IPS DF 19.7 (cell line): ENCODE measurements around the gene THSD7B.
A peak's percentile ranks its signal among the peaks of the same experiment; 100 is the strongest.

Experiments
- DNase-seq: peaks from one replicate; pipeline ENCODE4 v3.0.0-alpha.2; 2013; ENCODE audit warnings: low read depth, low spot score

THSD7B gene

GRCh38 chr2:137367361-137367760, 602.0 kb downstream of the THSD7B start:
- no peak for DNase-seq

GRCh38 chr2:137369106-137369505, 603.8 kb downstream of the THSD7B start:
- DNase-seq: no peak

DNA sequence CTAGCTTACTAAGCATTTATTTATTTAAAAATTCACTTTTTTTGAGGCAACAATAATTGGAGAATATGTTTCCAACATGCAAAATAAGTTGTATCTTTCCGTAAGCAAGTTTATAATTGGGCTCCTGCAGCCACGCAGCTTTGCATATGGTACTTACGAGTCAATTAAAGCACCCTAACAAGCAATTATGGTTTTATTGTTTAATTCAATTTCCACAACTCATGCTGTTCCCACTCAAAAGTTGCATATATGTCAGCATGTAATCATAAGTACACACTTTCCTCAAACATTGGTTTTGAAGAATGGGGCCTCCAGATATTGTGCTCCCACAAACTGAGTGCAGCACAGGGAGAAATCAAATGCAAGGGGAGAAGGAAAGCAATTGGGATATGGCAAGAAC, 613.8 kb downstream of the THSD7B start:
- no peak for DNase-seq

- no peak for DNase-seq
Observed at GRCh38 chr2:137380610-137381009, 615.3 kb downstream of the THSD7B start.

GRCh38 chr2:137381731-137382130, 616.4 kb downstream of the THSD7B start:
- no peak for DNase-seq

GRCh38 chr2:137383391-137383790, 618.0 kb downstream of the THSD7B start:
- DNase-seq: peak; percentile 40

DNA sequence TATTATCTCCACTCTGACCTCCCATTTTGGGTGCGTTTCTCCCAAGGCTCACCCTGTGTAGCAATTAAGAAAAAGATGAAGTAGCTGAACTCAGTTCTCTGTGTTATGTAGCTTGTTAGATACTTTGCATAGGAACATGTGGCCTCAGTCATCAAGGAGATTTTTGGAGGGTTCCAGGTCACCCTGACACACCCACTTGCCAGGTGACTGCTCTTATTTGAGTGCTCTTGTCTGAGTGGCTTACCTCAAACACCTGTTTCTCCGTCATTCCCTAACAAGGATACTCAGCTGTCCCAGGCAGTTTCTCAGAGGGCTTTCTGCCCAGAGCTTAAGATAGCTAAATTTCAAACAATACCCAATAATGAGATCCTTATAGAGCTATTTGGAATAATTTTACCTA, 621.7 kb downstream of the THSD7B start:
- DNase-seq: no peak

DNA sequence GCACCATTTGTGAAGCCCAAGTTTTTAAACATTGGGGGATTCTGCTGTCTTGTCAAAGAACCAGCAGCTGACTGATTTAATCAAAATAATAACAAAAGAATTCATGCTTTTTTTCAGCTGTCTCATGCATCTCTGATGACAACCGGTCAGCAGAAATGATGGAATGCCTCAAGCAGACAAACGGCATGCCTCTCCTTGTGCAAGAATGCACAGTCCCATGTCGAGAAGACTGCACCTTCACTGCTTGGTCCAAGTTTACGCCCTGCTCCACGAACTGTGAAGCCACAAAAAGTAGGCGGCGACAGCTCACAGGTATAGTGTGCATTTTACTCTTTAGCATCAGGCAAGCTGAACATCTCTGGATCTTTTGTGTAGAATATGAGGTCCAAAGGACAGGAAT, 640.2 kb downstream of the THSD7B start:
- DNase-seq: no peak

- DNase-seq: no peak
Observed at GRCh38 chr2:137411585-137411984, 646.2 kb downstream of the THSD7B start.

DNA sequence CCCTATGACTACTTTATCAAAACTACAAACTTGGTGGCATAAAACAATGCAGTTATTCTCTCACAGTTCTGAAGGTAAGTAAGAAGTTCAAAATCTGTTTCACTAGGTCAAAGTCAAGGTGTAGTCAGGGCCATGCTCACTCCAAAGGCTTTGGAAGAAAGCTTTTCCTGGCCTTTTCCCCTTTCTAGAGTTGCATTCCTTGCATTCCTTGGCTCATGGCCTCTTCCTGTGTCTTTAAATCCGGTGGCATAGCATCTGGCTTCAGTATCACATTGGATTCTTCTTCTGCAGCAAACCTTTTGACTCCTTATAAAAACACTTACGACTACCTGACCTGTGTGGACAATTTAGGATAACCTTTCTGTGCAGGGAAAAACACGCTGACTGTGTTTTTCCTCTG, 655.4 kb downstream of the THSD7B start:
- peak; percentile 38 for DNase-seq

DNA sequence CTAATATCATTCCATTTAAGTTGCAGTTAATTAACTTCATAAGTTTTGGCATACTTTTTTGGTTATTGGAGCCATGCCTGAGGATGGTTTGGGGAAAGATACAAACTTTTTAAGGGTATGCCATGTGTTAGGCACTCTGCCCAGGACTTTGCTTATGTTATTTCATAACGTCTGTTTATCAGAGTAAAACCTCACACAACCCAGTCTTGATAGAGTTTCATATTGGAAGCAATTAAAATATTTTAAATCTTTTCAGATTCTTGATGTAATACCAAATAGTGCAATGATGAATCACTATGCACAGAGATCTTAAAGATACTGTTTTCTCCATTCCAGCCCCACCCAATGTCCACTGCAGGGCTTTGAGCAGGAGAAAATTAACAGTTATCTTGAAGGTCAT, 669.8 kb downstream of the THSD7B start:
- DNase-seq: no peak

- DNase-seq: no peak
Observed at GRCh38 chr2:137437386-137437785, 672.0 kb downstream of the THSD7B start.

DNA sequence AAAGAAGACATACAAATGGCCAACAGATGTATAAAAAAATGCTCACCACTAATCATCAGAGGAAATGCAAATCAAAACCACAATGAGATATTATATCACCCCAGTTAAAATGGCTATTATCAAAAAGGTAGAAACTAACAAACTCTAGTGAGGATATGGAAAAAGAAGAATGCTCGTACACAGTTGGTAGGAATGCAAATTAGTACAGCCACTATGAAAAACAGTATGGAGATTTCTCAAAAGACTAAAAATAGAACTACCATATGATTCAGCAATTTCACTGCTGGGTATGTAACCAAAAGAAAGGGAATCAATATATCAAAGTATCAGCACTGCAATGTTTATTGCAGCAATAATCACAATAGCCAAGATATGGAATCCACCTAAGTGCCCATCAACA, 679.6 kb downstream of the THSD7B start:
- no peak for DNase-seq

GRCh38 chr2:137449454-137449853, 684.1 kb downstream of the THSD7B start:
- DNase-seq: no peak

DNA sequence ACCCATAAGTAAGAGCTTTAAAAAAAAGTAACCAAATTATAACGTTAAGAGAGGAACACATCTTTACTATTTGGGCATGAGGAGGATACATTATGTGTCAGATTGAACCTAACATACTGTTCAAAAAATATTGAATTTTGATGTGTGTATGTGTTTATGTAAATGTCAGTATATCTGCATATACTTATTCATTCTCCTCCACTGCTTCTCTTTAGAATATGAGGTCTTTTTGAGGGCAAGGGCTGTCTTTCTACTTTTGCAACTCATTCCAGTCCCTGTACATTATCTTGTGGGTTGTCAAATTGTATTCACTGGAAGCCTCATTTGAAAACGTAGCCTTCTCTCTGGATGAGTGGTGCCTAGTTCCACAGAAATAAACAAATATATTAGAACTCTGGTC, 689.5 kb downstream of the THSD7B start:
- DNase-seq: no peak

- DNase-seq: peak; percentile 3
Observed at GRCh38 chr2:137467246-137467862, 702.0 kb downstream of the THSD7B start.

GRCh38 chr2:137493261-137493660, 727.9 kb downstream of the THSD7B start:
- no peak for DNase-seq

- no peak for DNase-seq
Observed at GRCh38 chr2:137500599-137500998, 735.3 kb downstream of the THSD7B start.

DNA sequence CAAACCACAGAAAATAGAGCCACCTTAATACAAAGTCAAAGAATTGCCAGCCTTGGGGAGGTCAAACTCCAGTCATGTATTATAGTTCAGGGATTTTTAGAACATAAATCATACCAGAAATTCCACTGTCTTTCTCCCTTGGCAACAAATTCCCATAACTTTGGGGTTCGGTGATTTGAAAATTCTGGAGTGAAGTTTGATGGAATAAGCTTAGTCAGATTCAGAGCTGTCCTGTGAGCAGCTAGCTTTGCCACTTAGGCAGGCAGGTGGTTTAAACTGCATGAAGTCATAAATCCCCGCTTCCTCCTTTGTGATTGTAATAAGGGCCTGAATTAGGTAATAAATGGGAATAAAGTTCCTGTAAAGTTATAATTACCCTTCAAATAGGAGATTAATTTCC, 741.9 kb downstream of the THSD7B start:
- DNase-seq: no peak

GRCh38 chr2:137508739-137509384, 743.5 kb downstream of the THSD7B start:
- DNase-seq: no peak

DNA sequence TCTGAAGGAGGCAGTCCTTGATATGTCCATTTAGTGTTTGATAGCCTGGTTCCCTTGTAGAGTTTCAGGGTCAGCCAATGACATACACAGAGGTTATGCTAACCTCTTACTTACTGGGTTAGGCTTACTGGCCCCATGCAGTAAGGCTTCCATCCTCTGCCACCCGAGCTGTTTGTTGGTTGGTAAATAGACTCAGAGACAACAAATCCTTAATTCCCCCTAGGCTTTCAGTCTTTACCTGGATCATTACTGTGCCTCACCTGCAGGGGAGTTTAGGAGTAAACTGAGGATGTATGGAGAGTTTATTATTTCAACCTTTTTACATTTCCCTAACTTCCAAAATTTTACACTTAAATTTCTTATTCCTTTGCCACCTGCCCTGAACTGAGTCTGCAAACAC, 746.2 kb downstream of the THSD7B start:
- no peak for DNase-seq

- DNase-seq: no peak
Observed at GRCh38 chr2:137521653-137522619, 756.6 kb downstream of the THSD7B start.

GRCh38 chr2:137522620-137523011, 757.3 kb downstream of the THSD7B start:
- DNase-seq: no peak
